Measurements from ENCODE around the gene PDIK1L. TPM values are rescaled to one million over a fixed set of nuclear protein-coding genes. Genes with fewer than 3 reads are reported as not detected.
A peak's percentile ranks its signal among the peaks of the same experiment; 100 is the strongest.

Gene PDIK1L
- total RNA-seq, 3 donors from 2014 or later: 9.2 to 17.3 (median 9.3) TPM

DNA sequence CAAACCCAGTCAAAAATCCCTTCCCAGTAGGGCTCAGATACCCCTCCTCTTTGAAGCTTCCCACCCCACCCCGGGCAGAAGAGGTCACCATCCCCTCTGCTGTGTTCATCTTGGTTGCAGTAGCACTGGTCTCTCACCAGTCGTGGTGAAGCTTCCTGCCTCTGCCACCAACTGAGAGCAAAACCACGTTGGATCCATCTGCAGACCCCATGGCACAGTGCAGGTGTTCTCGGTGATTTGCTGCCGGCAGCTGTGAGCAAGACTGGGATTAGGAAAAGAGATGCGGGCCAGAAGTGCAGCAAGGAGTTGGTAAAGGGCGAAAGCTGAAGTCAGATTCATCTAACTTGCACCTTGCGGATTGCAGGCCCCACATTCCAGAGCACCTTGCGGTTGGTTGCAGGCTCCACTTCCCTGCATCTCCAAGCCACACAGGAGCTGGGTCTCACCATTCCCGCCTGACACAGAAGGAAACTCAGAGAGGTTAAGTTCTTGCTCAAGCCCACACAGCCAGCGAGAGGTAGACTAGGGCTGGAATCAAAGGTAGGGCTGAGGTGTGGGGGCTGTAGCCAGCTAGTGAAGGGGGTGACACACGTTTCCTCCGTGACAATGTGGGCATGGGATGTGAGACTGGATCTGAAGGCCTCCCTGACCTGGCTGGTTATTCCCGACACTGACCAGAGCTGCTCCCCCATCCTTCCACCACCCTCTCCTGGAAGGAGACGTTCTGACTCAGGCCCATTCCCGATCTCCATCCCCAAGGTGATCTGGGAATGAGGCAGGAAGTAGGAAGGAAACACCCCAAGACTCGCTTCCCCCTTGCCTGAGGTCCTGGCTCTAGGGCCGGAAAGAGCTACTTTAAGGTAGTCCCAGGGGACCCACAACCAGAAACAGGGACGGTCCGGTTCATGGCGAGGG, 44.0 kb downstream of the PDIK1L start:
- Histone ChIP-seq H3K4me1 (no peaks in the 10 kb centered on the region), H3K27ac (peak overlapping the region in 1 of 2 donors; percentile 73), H3K4me3 (peak overlapping the region; percentile 15 to 47 (median 24)), H3K36me3 (no peaks in the 10 kb centered on the region), H3K27me3 (peaks cover 0 to 18% of the 10 kb centered on the region in 2 donors), H3K9me3 (no peaks in the 10 kb centered on the region)
- TF ChIP-seq, protein P1, sequence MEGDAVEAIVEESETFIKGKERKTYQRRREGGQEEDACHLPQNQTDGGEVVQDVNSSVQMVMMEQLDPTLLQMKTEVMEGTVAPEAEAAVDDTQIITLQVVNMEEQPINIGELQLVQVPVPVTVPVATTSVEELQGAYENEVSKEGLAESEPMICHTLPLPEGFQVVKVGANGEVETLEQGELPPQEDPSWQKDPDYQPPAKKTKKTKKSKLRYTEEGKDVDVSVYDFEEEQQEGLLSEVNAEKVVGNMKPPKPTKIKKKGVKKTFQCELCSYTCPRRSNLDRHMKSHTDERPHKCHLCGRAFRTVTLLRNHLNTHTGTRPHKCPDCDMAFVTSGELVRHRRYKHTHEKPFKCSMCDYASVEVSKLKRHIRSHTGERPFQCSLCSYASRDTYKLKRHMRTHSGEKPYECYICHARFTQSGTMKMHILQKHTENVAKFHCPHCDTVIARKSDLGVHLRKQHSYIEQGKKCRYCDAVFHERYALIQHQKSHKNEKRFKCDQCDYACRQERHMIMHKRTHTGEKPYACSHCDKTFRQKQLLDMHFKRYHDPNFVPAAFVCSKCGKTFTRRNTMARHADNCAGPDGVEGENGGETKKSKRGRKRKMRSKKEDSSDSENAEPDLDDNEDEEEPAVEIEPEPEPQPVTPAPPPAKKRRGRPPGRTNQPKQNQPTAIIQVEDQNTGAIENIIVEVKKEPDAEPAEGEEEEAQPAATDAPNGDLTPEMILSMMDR (IDR thresholded peaks at IDR 0.05): no peak
- TF ChIP-seq POLR2A (IDR thresholded peaks at IDR 0.05): no peak
- no peak for TF ChIP-seq POLR2AphosphoS5 (IDR thresholded peaks at IDR 0.05)
- no peak for DNase-seq (ENCODE audit: low spot score in 2 of 2)
- intact Hi-C loops (cut with DNase I; ENCODE audit: low total_unique reads): loop anchor here (10.0 kb wide), 1 partner anchor 51 kb away; no protein-coding TSS in a partner anchor

DNA sequence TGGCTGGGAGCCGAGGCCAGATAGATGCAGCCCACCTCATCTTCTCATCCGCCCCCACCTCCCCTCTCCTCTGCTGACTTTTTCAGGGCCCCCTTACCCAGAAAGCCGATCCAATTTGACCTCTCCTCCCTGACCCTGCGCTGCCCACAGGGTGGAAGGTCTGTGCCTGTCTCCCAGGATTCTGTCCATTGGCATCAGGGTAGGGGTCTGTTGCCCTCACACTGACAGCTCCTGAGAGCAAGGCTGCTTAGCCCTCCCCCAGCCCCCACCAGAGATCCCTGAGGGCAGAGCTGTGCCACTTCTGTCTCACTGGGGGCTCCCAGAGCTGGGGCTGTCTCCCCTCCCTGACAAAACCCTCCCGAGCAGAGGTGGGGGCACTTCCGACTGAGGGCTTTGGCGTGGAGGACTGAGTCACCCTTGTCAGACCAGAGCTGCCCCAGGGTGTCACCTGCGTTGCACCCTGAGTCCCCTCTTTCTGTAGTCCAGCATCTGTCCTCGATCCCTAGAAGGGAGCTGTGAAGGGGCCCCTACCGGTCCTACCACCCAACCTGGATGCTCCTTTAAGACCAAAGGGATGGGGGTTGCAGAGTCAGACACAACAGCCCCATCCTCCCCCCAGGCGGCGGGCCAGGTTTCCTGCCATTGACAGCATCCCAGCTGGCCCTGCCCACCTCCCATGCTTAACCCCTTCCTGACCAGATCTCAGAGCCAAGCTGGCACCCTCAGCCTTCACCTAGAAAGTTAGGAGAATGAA, 44.8 kb downstream of the PDIK1L start:
- intact Hi-C loops (cut with DNase I; ENCODE audit: low total_unique reads): loop anchor here (10.0 kb wide), 1 partner anchor 52 kb away; no protein-coding TSS in a partner anchor
- TF ChIP-seq POLR2AphosphoS5 (IDR thresholded peaks at IDR 0.05) (no peak), POLR2A (IDR thresholded peaks at IDR 0.05) (no peak)
- TF ChIP-seq, protein P1 (IDR thresholded peaks at IDR 0.05): no peak
- no peaks in the 10 kb centered on the region for H3K4me1 ChIP-seq
- peak overlapping the region in 1 of 2 donors; percentile 73 for H3K27ac ChIP-seq
- DNase-seq (ENCODE audit: low spot score in 2 of 2): no peak
- peaks cover 0 to 19% of the 10 kb centered on the region in 2 donors for H3K27me3 ChIP-seq
- peak overlapping the region; percentile 15 to 47 (median 24) for H3K4me3 ChIP-seq
- H3K9me3 ChIP-seq: no peaks in the 10 kb centered on the region
- H3K36me3 ChIP-seq: no peaks in the 10 kb centered on the region

DNA sequence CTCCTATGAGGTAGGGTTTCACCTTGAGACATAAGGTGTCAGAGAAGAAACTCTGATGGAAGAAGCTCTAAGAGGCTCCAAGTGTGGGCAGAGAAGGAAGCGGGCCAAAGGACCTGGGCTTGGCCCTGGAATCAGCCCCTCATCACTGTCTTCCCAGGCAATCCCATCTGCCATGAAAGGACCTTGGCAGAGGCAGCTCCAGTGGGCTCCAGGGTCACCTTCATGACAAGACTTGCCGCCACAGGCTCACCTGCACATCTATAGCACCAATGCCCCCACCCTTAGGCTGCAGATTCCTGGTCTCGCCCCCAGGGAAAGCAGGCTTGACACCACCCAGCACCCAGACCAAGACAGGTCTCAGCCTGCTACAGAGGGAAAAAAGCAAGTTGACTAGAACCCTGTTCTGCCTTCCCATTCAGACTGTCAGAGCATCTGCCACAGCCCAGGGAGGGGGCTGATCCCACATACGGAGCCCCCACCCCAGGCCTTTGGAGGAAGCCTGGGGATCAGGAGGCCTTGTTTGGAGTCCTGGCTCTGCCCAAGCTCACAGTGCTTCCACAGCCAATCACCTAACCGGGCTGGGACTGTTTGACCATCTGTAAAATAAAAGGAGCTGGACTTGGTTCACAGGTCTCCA, 46.8 kb downstream of the PDIK1L start:
- Histone ChIP-seq H3K9me3 (no peaks in the 10 kb centered on the region), H3K27me3 (peaks cover 4 to 19% of the 10 kb centered on the region in 2 donors), H3K27ac (peak overlapping the region in 1 of 2 donors; percentile 38), H3K4me1 (no peaks in the 10 kb centered on the region), H3K4me3 (peak overlapping the region; percentile 48 to 58 (median 53)), H3K36me3 (no peaks in the 10 kb centered on the region)
- TF ChIP-seq, protein P1 (IDR thresholded peaks at IDR 0.05): no peak
- TF ChIP-seq POLR2AphosphoS5 (IDR thresholded peaks at IDR 0.05): no peak
- TF ChIP-seq POLR2A (IDR thresholded peaks at IDR 0.05): no peak
- peak in 1 of 2 donors; percentile 19 for DNase-seq (ENCODE audit: low spot score in 2 of 2)
- intact Hi-C loops (cut with DNase I; ENCODE audit: low total_unique reads): loop anchor here (10.0 kb wide), 1 partner anchor 54 kb away; no protein-coding TSS in a partner anchor

DNA sequence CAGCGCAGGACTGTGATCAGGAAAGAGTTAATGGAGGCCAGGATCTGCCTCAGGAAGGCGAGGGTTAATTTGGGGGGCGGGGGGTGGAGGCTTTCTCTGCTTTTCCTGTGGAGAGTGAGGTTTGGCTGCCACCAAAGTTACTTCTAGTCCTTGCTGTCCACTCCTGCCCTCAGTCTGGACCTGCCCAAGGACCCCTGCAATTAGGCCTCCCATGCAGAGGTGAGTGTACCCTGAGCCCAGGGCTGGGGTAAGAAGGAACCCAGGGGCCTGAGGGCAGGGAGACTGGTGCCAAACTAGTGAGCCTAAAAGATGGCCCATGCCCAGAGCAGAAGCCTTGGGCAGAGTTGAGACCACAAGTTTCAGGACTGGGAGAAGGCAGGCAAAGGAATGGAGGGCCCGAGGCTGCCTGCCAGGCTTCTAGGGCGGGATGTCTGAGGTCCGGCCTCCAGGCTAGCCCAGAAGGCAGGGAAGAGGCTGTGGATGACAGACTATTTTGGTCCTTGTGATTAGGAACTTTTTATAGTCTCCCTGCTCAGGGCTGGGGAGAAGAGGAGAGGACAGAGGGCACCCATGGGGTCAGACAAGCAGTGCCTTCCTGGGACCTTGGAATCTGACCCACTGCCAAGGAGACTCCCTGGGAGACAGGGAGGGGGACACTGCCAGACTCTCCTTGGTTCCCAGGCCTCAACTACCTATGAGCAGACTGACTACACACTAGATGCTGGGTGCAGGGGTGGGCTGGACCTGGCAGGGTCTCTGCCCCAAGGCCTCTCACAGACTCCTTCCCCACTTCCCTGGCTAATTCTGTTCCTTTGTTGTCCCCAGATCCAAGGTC, 47.5 kb downstream of the PDIK1L start, which contains the start of gene FAM110D:
Gene FAM110D, plus strand, starts transcription at position 172 of the 835 bp plus-strand sequence. CDS start 2,213 bp downstream, outside the sequence.
- intact Hi-C loops (cut with DNase I; ENCODE audit: low total_unique reads): loop anchor here (10.0 kb wide), 1 partner anchor 54 kb away; no protein-coding TSS in a partner anchor
- H3K27ac ChIP-seq: peak within 1 kb of the TSS in 1 of 2 donors; percentile 38
- DNase-seq (ENCODE audit: low spot score in 2 of 2): peak in 1 of 2 donors; percentile 45

More for the DNA sequence above, 47.5 kb downstream of the PDIK1L start, which contains the start of gene FAM110D:
- Histone ChIP-seq H3K36me3 (no peaks in the 10 kb centered on the region), H3K27me3 (peaks cover 4 to 19% of the 10 kb centered on the region in 2 donors), H3K9me3 (no peaks in the 10 kb centered on the region), H3K4me3 (peak within 1 kb of the TSS; percentile 48 to 58 (median 53)), H3K4me1 (no peaks in the 10 kb centered on the region)
- TF ChIP-seq POLR2AphosphoS5 (IDR thresholded peaks at IDR 0.05) (no peak), POLR2A (IDR thresholded peaks at IDR 0.05) (no peak)
- TF ChIP-seq, protein P1 (IDR thresholded peaks at IDR 0.05): no peak

Data from breast epithelium (tissue), 4 donors.